Tibial artery (tissue), 4 donors: Measurements from ENCODE around the gene PLCL1.

Experiments used
- DNase-seq, 2 donors: peaks; one replicate each; pipeline ENCODE4 v3.0.0-alpha.2; 2019
- H3K27ac ChIP-seq, 2 donors: fragments of 200-600 bp; sonication (generic) in 1 of 2; 1 replicate in 1 of 2; 2 replicates in 1 of 2; pipeline ENCODE4 v1.5.1; 2018 to 2019; ENCODE audit warnings: mild to moderate bottlenecking in 1 of 2
- H3K27me3 ChIP-seq, 2 donors: fragments of 200-600 bp; sonication (generic) in 1 of 2; one replicate each; pipeline versions ENCODE4 v1.5.1 to v1.6.0; 2016 to 2019
- H3K36me3 ChIP-seq, 3 donors: fragments of 200-600 bp; sonication (generic) in 2 of 3; one replicate each; pipeline ENCODE4 v1.5.1; 2016 to 2019; ENCODE audit warnings: mild to moderate bottlenecking in 2 of 3
- H3K4me1 ChIP-seq, 4 donors: fragments of 200-600 bp; sonication (generic) in 2 of 4; 1 replicate in 3 of 4; 2 replicates in 1 of 4; pipeline ENCODE4 v1.5.1; 2016 to 2019
- H3K4me3 ChIP-seq, 2 donors: fragments of 200-600 bp; sonication (generic) in 1 of 2; 1 replicate in 1 of 2; 2 replicates in 1 of 2; pipeline ENCODE4 v1.5.1; 2018 to 2019; ENCODE audit warnings: mild to moderate bottlenecking in 2 of 2
- H3K9me3 ChIP-seq, 3 donors: fragments of 200-600 bp; sonication (generic) in 1 of 3; one replicate each; pipeline ENCODE4 v1.5.1; 2016 to 2019
- intact Hi-C: fragments of 100-400 bp; cut with DNase I; formaldehyde crosslinking; loops from one replicate; pipeline ENCODE4 v1.15.0; 2023; ENCODE audit warnings: low total_unique reads
- TF ChIP-seq, protein P1 (sequence below), 2 experiments: fragments of 200-600 bp in 1 of 2; fragments of 450-650 bp in 1 of 2; IDR thresholded peaks; one replicate each; pipeline ENCODE4 v1.5.1; 2017 to 2019; ENCODE audit warnings: antibody characterized with exemption in 2 of 2, mild to moderate bottlenecking in 1 of 2, moderate library complexity in 1 of 2

Gene PLCL1

GRCh38 chr2:197867624-197868023, 63.2 kb downstream of the PLCL1 start:
- no peaks in the 10 kb centered on the region for H3K27me3 ChIP-seq
- intact Hi-C loops = no loop called here
- TF ChIP-seq, protein P1, sequence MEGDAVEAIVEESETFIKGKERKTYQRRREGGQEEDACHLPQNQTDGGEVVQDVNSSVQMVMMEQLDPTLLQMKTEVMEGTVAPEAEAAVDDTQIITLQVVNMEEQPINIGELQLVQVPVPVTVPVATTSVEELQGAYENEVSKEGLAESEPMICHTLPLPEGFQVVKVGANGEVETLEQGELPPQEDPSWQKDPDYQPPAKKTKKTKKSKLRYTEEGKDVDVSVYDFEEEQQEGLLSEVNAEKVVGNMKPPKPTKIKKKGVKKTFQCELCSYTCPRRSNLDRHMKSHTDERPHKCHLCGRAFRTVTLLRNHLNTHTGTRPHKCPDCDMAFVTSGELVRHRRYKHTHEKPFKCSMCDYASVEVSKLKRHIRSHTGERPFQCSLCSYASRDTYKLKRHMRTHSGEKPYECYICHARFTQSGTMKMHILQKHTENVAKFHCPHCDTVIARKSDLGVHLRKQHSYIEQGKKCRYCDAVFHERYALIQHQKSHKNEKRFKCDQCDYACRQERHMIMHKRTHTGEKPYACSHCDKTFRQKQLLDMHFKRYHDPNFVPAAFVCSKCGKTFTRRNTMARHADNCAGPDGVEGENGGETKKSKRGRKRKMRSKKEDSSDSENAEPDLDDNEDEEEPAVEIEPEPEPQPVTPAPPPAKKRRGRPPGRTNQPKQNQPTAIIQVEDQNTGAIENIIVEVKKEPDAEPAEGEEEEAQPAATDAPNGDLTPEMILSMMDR (IDR thresholded peaks at IDR 0.05) = no peak
- no peak for DNase-seq
- peaks cover 0 to 5% (median 2%) of the 10 kb centered on the region in 4 donors for H3K4me1 ChIP-seq
- H3K27ac ChIP-seq = no peak overlapping the region
- no peaks in the 10 kb centered on the region for H3K36me3 ChIP-seq
- H3K9me3 ChIP-seq = no peaks in the 10 kb centered on the region
- no peak overlapping the region for H3K4me3 ChIP-seq

DNA sequence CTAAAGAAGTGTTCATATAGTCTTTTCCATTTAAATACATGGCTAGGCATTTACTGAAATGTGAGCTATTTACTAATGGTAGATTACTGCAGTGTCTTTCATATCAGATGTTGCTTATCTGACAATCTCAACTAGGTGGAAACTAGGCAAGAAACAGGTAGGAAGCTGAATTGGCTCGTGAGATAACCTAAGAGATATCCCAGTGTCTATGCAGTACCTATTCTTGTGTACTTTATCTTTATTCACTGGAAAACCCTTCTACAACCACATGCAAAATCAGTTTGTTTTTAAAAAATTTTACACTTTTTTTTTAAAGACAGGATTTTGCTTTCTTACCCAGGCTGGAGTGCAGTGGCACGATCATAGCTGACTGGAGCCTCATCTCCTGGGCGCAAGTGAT, 63.8 kb downstream of the PLCL1 start:
- no peaks in the 10 kb centered on the region for H3K9me3 ChIP-seq
- TF ChIP-seq, protein P1 (IDR thresholded peaks at IDR 0.05) = no peak

GRCh38 chr2:197869041-197869440, 64.6 kb downstream of the PLCL1 start:
- no peak overlapping the region for H3K27ac ChIP-seq
- no peaks in the 10 kb centered on the region for H3K27me3 ChIP-seq
- no peak overlapping the region for H3K4me3 ChIP-seq
- DNase-seq = no peak
- TF ChIP-seq, protein P1 (IDR thresholded peaks at IDR 0.05) = no peak
- H3K4me1 ChIP-seq = peaks cover 0 to 15% (median 4%) of the 10 kb centered on the region in 4 donors
- H3K36me3 ChIP-seq = no peaks in the 10 kb centered on the region
- intact Hi-C loops = no loop called here
- H3K9me3 ChIP-seq = no peaks in the 10 kb centered on the region

More for the DNA sequence above, 63.8 kb downstream of the PLCL1 start:
- Histone ChIP-seq H3K36me3 (no peaks in the 10 kb centered on the region), H3K27ac (no peak overlapping the region), H3K4me1 (peaks cover 0 to 8% (median 4%) of the 10 kb centered on the region in 4 donors), H3K4me3 (no peak overlapping the region), H3K27me3 (no peaks in the 10 kb centered on the region)
- intact Hi-C loops = no loop called here
- no peak for DNase-seq

- H3K27ac ChIP-seq = no peak overlapping the region
- intact Hi-C loops = no loop called here
Measured at GRCh38 chr2:197869501-197870111, 65.2 kb downstream of the PLCL1 start.

DNA sequence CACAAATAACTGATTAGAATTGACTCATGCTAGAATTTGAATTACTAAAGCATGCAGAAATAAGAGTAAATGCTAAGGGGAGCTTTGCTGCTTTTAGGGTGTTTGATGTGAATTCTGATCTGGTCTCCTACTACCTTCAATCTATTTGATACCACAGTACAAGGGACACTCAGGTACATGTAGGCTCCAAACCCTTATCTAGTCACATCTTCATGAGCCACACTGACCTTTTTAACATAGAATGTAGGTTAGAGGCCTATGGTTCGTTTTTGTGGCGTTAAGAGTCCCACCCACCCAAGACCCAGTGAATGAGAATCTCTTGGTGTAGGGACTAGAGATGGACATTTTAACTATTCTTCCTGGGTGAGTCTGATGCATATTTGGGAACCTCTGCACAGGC, 65.7 kb downstream of the PLCL1 start:
- Histone ChIP-seq H3K36me3 (no peaks in the 10 kb centered on the region), H3K4me3 (no peak overlapping the region), H3K4me1 (peaks cover 0 to 15% (median 4%) of the 10 kb centered on the region in 4 donors), H3K9me3 (no peaks in the 10 kb centered on the region), H3K27ac (no peak overlapping the region), H3K27me3 (no peaks in the 10 kb centered on the region)
- DNase-seq = no peak
- intact Hi-C loops = no loop called here
- TF ChIP-seq, protein P1 (IDR thresholded peaks at IDR 0.05) = no peak

More at GRCh38 chr2:197869501-197870111, 65.2 kb downstream of the PLCL1 start:
- Histone ChIP-seq H3K4me1 (peaks cover 0 to 15% (median 4%) of the 10 kb centered on the region in 4 donors), H3K9me3 (no peaks in the 10 kb centered on the region), H3K4me3 (no peak overlapping the region), H3K36me3 (no peaks in the 10 kb centered on the region), H3K27me3 (no peaks in the 10 kb centered on the region)
- DNase-seq = no peak
- TF ChIP-seq, protein P1 (IDR thresholded peaks at IDR 0.05) = no peak
